Pons (tissue), 1 donor: ENCODE data around the gene LRBA.

Source experiments
- DNase-seq: peaks from one replicate; pipeline ENCODE4 v3.0.0-alpha.2; 2016; ENCODE audit warnings: low spot score

Gene LRBA

DNA sequence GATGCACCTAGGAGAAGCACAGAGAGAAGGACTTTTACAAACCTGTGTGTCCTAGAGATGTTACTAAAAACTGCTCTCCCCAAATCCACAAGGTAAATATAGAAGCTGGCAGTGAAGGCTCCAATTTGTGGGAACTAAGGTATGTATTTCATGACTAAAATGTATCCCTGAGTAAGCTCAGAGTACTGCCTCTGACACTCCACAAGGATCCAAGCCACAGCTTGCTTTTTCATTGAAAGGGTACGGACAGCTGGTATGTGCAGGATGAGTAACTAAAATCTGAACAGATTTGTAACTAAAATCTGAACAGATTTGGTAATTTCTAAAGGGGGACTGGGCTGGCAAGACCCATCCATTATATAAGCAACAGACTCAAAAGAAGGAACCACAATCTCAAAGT, 749.3 kb downstream of the LRBA start:
- DNase-seq = no peak

DNA sequence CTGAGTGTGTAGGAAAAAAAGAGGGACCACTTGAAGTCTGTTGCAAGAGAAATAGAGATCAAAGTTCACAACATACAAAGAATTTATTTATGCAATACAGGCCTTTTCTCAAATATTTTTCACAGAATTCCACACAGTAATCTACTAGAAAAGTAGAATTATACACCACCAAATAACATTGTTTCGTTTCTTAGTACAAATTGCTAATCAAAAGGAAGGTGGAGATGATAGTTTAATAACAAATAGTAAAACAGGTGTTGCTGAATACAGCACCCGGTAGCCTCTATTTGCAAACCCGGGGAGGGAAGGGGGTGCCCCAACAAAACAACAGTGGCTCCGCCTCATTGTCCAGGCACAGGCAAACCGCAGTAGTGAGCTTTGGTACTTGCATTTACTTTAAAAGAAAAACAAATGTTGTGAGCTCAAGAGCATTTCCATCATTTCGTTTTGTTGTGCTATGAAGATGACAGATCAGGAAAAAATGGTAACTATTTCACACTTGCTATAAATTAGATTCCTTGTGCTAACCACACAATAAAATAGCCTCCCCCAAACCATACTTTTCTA, 750.4 kb downstream of the LRBA start:
- no peak for DNase-seq

DNA sequence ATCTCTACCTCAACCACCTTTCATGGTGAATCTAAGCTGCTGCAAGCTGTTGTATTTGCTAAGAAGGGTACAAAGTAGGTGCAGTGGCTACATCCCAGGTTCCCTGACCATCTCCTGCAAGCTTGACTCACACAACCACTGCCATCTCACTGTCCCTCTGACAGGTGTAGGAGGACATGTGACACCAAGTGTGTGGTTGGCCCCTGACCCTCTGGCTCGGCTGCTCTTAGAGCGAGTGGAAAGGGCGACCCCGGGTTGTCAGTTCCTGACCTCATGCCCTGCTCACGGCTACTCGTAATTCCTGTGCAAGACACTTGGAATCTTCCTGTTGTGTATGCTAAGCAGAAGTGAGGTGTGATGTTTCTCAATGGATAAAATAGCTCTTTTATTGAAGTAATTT, 752.5 kb downstream of the LRBA start:
- no peak for DNase-seq

DNA sequence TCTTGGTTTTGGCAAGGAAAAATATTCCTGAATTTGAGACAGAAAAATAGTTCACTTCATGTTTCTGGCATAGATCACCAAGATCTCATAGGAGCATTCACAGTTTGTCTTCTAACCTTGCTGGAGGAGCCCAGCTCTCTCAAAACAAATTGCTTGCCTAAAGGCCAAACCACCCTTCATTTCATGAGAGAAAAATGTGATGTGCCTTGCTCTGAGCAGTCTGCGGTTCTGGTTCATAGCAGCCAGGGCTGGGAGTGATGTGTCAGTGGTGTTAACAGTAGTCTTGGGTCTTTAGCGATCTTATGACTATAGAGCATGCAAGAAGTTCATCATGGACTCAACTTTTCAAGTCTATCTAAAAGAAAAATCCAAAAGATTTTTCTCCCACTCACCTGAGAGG, 753.5 kb downstream of the LRBA start:
- no peak for DNase-seq

DNA sequence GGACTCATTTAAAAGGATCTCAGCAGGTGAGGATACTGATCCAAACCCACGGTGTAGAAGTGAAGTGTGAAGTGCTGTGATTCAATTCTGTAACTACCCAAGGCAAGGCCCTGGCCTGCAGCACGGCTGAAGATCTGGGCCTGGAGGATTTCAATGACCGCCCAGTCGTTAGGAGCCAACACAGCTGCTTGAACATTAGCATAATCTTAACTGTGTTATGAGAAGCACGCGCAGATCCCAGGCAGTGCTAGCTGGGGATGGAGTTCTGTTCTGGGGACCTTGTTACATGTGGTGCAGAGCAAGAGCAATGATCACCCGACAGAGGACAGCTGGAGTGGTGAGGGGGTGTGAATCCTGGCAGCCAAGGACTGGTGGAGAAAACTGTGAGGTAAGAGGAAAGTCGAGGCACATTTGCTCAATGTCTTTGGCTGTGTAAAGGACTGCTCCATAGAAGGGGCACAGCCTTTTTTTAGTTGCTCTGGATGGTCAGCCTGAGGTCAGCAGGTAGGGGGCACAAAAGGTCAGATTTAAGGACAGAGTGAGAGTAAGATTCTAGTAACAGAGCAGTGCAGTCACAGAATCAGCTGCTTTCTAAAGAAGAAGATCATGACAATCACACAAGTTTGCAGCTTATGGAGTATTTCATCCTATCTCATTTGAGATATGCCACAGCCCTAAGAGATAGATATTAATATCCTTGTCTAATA, 755.1 kb downstream of the LRBA start:
- DNase-seq = no peak

DNA sequence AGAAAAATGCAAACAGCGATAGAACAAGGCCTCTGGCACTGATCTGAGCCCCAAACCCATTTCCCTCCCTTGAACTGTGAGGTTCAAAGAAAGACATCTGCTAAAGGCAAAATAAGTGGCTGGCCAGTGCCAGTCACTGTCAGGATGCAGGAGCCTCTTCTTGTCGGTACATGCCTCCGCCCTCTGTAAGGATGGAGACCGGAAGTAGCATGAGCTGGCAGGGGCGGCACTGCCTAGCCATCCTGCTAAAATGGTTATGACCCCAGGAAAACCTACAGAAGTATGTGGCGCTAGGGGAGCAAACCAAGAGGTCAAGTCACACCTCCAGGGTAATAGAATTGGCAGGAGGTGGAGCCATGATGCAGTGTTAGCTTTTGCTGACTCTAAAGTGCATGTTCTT, 756.5 kb downstream of the LRBA start:
- DNase-seq = no peak

DNA sequence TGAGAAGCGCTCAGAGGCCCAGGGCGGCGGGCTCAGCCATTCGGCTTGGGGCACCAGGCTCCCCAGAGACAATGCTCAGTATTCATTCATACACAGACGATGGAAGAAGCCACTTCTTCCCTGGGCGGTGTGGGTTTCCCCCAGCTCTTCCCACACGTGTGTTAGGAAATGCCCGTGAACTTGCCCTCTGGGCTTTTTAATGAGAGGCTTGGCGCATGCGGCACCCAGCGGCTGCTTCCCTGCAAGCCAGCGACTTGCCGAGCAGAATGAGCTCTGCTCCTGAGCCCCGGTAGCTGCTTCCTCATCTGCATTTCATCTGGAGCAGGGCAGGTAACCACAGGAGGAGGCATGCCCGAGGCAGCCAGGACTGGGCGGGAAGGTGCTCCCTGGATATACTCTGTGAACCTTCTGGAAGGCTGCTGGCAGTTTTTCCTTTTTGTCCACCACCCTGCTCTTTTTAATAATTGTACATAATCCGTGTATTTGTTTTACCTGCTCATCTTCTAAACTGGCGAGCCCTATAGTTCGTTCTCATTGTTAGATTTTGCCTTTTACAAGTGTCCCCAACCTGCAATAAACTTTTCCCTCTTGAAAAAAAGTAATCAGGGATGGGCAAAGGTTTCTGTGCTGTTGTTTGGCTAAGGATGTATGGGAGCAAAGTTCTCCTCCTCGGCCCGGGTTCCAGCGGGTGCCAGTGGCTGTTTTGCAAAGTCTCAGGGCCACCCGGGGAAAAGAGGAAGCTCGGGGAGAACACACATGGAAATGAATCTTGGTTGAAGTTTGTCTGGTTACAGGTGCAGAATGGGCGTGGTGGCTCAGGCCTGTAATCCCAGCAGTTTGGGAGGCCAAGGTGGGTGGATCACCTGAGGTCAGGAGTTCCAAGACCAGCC, 758.0 kb downstream of the LRBA start:
- no peak for DNase-seq

DNA sequence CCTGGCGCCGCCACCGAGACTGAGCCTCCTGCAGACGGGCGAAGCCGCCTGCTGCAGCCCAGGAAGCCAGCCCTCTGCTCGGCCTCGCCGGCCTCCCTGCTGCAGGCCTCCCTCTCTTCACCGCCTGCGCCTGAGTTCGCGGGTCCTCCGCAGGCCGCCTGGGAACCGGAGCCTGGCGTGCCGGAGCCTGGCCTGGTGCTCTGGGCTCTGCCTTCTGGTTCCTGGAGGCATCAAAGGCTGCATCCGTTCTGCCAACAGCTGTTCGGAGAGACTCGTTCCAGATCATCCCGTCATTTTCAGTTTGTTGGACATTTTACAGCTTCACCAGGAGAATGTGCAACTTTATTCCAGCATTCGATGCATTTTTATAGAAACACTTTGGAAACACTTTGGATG, 758.9 kb downstream of the LRBA start:
- DNase-seq = no peak

DNA sequence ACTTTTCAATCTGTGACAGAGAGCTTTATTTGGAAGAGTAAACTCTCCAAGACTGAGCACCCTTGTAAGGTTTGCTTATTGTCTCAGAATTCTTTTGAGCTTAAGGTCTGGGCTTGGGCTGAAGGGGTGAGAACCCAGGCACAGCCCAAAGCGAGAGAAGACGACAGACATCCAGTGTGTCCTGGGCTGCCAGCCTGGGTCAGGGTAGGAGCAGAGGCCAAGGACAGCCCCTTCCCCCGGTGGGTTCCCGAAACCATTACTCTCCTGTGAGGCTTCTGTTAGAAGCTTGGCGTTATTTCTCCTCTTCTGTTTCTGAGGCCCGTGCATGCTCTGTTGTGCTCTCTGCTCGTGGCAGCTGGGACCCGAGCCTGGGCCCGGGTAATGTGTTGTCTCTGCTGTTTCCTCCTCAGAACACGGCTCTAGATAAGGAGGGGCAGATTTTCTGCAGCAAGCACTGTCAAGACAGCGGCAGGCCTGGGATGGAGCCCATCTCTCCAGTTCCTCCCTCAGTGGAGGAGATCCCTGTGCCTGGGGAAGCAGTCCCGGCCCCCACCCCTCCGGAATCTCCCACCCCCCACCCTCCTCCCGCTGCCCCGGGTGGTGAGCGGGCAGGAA, 759.4 kb downstream of the LRBA start:
- no peak for DNase-seq

DNA sequence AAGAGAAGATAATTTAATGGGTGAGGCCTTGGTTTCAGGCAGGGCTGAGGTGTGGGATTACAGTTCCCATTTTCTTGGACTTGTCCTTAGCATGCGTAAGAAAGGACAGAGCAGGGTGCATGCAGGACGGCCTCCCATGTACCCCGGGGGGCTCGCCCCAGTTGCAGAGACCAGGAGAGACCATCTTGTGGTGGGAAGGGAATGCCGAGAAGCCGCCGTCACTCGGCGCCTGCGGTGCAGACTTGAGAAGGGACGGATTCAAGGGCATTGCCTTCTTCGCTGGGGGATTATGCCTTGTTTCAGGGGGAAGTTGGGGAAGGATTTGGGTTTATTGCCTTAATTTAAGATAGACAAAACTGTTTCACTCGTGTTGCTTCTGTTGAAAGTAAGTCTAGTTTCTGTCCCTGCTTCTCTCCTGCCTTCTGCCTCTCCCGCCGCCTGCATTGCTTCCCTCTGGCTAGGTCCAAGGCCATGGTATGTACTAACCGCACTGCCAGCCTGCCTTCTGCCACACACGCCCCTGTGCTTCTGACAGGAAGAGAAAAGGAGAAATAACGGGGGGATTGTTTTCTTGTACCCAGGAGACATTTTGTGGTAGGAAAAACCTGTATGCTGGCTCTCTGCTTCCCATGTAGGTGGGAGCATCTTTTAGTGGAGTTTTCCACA, 761.0 kb downstream of the LRBA start:
- DNase-seq = no peak

DNA sequence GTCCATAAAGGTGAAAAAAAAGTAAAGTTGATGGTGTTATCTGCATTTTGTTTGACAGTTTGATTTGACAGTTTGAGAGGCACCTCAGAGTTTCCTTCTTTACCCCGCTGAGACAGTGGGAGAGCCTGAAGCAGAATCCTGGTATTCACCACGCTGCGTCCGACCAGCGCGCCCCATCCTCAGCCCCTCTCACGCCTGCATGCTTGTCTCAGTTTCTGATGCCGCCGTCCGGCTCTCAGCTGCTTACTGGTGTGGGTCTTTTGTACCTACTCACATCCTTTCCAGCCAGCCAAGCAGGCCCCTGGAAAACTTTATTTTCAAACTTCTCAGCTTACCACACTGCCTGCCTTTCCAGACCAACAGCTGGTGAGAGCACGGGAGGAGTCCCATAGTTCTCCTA, 761.7 kb downstream of the LRBA start:
- DNase-seq = no peak

DNA sequence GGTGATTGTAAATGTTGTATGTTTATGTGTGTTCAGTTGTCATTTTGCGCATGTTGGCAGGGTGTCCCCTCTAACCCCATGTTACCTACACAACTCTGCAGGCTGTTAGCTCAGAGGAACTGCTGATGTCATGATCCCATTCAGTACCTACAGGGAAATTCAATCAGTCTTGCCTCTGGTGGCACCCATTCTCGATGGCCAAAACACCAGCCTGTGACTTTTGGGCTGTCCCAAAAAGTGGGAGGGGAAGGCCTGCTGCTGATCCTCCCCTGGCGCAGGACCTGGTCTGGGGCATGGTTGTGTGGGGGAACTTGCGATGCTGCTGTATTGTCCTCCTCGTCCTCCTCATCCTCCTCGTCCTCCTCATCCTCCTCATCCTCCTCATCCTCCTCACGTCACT, 762.3 kb downstream of the LRBA start:
- no peak for DNase-seq

DNA sequence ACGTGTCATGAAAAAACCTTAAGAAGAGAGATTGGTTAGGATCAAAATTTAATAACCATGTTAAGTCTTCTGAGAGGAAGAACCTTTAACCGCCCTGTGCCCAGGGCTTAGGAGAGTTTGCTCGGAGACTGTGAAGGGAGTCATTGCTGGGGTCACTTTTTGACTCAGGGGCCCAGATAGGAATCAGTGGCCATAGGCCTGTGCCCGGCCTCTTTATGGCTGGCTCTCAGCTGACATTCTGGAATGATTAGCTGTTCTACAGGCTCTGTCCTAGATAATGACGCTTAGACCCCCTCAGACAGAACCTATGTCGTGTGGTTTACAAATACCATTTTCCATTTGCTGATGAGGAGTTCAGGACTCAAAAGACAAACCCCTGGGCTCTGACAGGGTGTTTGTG, 762.8 kb downstream of the LRBA start:
- no peak for DNase-seq

DNA sequence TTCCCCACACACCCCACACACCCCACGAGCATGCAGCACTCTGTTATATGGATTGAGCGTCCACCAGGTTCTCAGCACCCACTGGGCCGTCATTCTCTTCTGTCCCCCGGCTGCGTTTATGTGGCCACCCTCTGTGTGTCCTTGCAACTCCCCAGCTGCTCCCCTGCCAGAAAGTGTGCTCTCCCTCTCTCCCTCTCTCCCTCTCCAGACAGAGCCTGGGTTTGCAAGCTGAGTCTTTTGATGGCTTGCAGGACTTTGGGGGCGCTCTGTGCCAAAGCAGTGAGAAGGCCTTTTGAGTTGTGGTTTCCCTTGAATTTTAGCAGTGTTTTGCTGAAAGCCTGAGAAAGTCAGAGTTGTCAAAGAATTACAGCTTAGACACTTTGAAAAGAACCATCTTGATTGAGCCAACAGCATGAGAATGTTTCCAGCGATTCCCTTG, 763.3 kb downstream of the LRBA start:
- peak; percentile 42 for DNase-seq

DNA sequence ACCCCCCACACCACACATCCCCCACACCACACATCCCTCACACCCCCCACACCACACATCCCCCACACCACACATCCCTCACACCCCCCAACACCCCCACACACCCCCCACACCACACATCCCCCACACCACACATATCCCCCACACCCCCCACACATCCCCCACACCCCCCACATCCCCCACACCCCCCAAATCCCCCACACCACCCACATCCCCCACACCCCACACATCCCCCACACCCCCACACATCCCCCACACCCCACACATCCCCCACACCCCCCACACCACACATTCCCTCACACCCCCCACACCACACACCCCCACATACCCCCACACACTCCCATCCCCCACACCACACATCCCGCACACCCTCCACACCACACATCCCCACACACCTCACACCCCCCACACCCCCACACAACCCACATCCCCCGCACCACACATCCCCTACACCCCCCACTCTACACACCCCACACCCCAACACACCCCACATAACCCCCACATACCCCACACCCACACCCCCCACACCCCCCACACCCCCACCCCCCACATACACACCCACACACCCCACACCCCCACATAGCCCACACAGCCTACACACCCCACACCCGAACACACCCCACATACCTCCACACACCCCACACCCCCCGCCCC, 764.0 kb downstream of the LRBA start:
- DNase-seq = no peak

DNA sequence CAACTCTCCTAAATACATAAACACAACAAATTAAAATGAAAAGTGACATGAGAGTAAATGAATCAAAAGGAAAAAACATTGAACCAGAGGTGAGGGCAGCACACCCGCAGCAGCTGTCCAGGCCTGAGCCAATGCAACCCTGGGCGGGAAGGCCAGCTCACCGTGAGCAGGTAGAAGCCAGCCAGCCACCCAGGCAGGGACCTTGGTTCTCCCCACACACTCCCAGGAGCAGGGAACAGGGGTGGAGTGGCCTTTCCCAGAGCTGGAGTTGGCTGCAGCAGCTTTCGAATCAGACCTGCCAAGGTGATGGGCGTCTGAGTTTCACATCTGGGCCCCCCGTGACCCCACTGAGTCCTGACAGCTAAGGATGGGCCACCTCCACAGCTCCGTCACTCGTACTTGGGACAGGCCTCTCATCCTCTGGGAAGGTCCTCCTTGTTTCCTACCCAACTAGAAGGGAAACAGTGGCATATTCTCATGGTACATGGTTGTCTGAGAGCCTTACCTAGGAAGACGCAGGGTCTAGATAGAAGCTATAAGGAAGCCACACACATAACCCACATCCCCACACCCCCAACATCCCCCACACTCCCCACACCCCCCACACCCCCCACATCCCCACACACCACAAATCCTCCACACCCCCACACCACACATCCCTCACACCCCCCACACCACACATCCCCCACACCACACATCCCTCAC, 764.6 kb downstream of the LRBA start:
- DNase-seq = no peak

DNA sequence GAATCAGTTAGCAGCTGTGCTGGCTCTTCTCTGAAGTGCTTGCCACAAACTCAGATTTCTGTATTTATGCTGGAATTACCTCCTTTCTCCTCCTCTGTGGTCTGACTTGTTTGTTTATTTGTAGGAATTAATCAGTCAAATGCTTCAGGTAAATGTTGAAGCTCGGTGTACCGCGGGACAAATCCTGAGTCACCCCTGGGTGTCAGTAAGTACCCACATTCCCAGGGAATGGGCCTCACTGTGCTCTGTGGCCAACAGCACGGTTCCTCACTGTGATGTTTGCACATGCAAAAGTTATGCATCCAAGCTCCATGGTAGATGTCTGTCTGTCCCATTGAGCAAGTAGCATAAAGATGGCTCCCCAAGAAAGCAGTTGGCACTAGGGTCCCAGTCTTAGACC, 766.9 kb downstream of the LRBA start:
- DNase-seq = no peak

DNA sequence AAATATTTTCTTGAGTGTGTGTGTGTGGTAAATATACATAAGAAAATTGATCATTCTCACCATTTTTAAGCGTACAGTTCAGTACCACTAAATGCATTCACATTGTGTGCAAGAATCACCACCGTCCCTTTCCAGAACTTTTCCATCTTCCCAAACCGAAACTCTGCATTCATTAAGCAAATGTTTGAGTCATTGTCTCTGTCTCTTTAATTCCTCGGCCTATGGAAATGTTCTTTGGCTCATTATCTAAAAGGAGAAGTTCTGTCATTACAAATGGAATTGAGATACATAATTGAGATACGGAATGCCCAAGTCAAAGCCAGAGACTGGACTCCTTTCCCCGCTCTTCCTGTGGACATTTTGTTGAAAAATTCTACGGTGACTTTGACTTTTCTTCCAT, 767.9 kb downstream of the LRBA start:
- DNase-seq = no peak

DNA sequence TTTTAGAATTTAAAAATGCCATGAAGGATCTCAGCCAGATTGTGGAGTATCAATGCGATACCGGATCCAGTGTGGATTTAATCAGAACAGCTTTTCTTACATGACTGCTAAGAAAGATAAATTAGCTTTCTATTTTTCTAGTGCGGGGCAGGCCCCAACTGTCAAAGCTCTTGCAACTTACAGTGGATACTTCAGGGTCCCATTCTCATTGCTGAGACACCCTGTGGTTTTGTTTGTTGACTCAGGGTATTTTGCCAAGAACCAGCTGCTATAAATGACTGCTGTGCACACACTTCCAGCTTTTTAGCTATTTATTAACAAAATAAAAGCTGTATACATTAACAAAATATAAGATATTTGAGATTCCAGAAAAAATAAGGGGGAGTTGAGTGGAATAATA, 770.5 kb downstream of the LRBA start:
- DNase-seq = no peak

DNA sequence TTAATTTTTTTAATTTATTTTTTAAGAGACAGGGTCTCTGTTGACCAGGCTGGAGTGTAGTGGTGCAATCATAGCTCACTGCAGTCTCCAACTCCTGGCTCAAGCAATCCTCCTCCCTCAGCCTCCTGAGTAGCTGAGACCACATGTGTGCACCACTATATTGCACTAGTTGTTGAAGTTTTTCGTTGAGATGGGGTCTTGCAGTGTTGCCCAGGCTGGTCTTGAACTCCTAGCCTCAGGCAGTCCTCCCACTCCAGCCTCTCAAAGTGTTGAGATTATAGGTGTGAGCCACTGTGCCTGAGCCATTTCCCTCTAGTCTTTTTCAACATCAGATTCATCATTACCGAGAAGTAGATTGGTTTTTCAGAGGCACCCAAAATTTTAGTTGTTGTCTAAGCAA, 771.2 kb downstream of the LRBA start:
- no peak for DNase-seq

DNA sequence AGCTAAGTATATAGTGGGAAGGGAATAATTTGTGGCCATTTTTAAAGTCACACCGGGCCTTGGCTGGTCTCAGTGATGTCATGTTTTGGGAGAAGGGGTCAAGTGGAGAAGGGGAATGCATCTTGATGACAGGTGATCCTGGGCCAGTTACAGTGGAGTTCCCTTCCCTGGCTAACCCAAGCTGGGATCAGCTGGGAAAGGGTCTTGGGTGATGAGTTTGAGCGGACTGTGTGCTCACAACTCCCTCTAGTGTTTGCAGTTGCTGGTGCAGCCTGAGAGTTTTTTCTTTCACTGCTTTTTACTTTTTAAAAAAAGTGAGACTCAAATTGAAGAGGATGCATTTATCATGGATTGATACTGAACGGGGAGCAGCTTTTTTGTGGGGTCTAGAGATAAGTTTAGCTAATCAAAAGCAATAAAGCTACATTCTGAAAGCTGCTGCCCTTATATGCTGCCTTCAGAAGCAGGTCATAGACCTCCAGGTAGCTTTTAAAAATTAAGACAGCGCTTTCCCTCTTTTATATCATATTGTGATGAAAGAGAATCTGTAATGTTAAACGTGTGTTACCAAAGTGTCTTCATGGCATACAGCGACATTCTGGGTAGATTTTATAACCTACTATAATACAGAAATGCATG, 772.1 kb downstream of the LRBA start:
- peak; percentile 37 for DNase-seq
